ENCODE measurements around the gene JAK1.
A peak's percentile ranks its signal among the peaks of the same experiment; 100 is the strongest.
"Not testable (repeated sequence)": the region's sequence is repeated elsewhere in the genome, so short reads cannot be mapped to it uniquely, and the experiment has no call there.

JAK1 gene

DNA sequence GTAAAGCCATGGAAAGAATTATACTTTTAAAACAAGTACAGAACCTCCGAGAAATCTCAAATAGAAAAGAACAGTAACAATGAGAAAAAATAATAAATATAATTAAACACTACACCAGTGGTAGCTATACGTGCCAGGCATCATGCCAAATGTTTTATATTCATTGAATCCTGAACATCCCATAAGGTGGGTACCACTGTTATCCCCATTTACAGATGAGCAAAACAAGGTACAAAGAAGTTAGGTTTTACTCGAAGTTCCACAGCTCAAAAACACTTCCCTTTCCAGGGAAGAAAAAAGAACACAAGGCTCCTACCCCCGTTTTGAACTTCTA, 33.4 kb downstream of the JAK1 start:
- DNase-seq: no peak
- Histone ChIP-seq H3K27me3 (replicated peaks) (no peaks in the 10 kb centered on the region), H3K4me3 (ENCODE audit: low read depth, low read length) (no peak overlapping the region), H3K27ac (peak overlapping the region; percentile 100), H3K36me3 (replicated peaks) (no peaks in the 10 kb centered on the region)
- TF ChIP-seq, protein P1, sequence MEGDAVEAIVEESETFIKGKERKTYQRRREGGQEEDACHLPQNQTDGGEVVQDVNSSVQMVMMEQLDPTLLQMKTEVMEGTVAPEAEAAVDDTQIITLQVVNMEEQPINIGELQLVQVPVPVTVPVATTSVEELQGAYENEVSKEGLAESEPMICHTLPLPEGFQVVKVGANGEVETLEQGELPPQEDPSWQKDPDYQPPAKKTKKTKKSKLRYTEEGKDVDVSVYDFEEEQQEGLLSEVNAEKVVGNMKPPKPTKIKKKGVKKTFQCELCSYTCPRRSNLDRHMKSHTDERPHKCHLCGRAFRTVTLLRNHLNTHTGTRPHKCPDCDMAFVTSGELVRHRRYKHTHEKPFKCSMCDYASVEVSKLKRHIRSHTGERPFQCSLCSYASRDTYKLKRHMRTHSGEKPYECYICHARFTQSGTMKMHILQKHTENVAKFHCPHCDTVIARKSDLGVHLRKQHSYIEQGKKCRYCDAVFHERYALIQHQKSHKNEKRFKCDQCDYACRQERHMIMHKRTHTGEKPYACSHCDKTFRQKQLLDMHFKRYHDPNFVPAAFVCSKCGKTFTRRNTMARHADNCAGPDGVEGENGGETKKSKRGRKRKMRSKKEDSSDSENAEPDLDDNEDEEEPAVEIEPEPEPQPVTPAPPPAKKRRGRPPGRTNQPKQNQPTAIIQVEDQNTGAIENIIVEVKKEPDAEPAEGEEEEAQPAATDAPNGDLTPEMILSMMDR (IDR thresholded peaks at IDR 0.05; ENCODE audit: low read depth, low read length, missing control alignments): no peak
- in situ Hi-C loops (cut with HindIII; ENCODE audit: low pct_ligation_motif_present, low sequenced_read_pairs): no loop called here

DNA sequence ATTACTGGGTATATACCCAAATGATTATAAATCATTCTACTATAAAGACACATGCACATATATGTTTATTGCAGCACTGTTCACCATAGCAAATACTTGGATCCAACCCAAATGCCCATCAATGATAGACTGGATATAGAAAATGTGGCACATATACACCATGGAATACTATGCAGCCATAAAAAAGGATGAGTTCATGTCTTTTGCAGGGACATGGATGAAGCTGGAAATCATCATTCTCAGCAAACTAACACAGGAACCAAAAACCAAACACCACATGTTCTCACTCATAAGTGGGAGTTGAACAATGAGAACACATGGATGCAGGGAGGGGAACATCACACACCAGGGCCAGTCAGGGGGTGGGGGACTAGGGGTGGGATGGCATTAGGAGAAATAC, 35.7 kb downstream of the JAK1 start:
- in situ Hi-C loops (cut with HindIII; ENCODE audit: low pct_ligation_motif_present, low sequenced_read_pairs); H3K27me3 ChIP-seq (replicated peaks); H3K36me3 ChIP-seq (replicated peaks); DNase-seq; H3K27ac ChIP-seq; H3K4me3 ChIP-seq (ENCODE audit: low read depth, low read length): not testable (repeated sequence)

DNA sequence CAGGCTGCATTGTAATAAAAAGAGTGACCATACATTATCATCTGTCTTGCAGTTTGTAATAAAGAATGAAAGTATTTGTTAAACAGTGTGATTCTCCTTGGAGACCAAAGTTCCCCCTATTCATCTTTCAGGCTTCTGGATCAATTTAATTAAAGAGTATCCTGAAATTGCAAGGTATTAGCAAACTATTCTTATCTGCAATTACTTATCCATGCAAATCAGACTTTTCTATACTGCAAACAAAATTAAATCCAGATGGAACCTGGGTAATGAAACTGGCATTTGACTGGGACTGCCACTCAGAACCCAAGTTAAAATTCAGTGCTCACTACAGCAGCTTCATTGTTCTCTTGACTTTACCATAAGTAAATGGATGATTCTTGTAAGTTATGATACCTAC, 37.1 kb downstream of the JAK1 start:
- no peaks in the 10 kb centered on the region for H3K27me3 ChIP-seq (replicated peaks)
- no peak overlapping the region for H3K4me3 ChIP-seq (ENCODE audit: low read depth, low read length)
- no peaks in the 10 kb centered on the region for H3K36me3 ChIP-seq (replicated peaks)
- TF ChIP-seq, protein P1 (IDR thresholded peaks at IDR 0.05; ENCODE audit: low read depth, low read length, missing control alignments): no peak
- no peak for DNase-seq
- H3K27ac ChIP-seq: no peak overlapping the region
- in situ Hi-C loops (cut with HindIII; ENCODE audit: low pct_ligation_motif_present, low sequenced_read_pairs): no loop called here

DNA sequence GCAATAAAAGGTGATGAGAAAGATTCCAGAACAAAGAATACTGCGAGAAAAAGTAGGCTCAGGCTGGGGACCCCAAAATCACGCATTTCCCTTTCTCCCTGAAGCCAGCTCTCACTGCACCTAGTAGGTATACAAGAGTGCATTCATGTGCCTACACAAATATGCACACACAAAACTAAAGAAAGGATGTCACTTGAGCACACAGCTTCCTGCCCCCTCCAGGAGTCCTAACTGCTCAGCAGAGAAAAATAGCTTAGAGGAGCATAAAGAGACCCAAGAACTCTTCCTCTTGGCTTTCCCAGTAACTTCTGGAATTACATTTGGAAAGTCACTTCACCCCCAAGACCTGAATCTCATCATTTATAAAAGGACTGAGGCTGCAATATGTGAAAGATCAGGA, 38.0 kb downstream of the JAK1 start:
- no peak for DNase-seq
- no peak overlapping the region for H3K4me3 ChIP-seq (ENCODE audit: low read depth, low read length)
- H3K36me3 ChIP-seq (replicated peaks): no peaks in the 10 kb centered on the region
- no peak overlapping the region for H3K27ac ChIP-seq
- TF ChIP-seq, protein P1 (IDR thresholded peaks at IDR 0.05; ENCODE audit: low read depth, low read length, missing control alignments): no peak
- in situ Hi-C loops (cut with HindIII; ENCODE audit: low pct_ligation_motif_present, low sequenced_read_pairs): no loop called here
- H3K27me3 ChIP-seq (replicated peaks): no peaks in the 10 kb centered on the region

DNA sequence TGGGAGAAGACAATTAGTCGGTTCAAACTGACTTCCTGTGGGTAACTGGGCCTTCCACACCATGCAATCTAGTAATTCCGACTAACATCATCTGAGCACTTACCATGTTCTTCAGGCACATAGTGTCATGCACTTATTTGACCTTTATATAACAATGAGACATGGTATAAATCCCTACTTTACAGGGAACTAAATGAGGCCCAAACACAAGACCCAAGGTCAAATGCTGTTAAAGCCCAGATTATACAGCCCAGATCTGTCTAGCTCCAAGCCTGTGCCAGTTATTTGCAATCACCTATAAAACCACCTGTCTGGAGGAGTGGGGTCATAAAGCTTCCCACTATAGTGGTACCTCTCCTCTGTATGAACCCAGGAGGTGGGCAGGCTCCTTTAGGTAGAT, 40.8 kb downstream of the JAK1 start:
- DNase-seq: no peak
- H3K27me3 ChIP-seq (replicated peaks): no peaks in the 10 kb centered on the region
- in situ Hi-C loops (cut with HindIII; ENCODE audit: low pct_ligation_motif_present, low sequenced_read_pairs): no loop called here
- H3K27ac ChIP-seq: no peak overlapping the region
- H3K36me3 ChIP-seq (replicated peaks): no peaks in the 10 kb centered on the region
- H3K4me3 ChIP-seq (ENCODE audit: low read depth, low read length): no peak overlapping the region
- TF ChIP-seq, protein P1 (IDR thresholded peaks at IDR 0.05; ENCODE audit: low read depth, low read length, missing control alignments): no peak

DNA sequence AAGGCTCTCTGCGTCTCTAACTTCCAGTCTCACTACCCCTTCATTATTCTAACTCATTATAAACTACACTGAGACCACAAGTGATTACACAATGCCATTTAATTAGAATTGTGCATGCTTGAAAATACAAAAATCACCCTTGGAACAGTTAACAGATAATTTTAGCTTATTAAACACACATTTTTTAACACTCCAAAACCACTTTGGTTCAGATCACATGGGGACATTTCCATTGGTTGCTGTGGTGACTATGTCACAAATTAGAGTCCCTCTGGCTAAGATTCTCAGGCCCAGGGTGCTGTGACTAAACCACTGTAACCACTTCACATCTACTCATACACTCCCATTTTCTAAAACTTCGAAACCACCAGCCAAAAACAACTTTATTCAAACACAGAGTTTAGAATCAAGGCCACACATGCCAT, 43.0 kb downstream of the JAK1 start:
- H3K36me3 ChIP-seq (replicated peaks): no peaks in the 10 kb centered on the region
- H3K27me3 ChIP-seq (replicated peaks): no peaks in the 10 kb centered on the region
- TF ChIP-seq, protein P1 (IDR thresholded peaks at IDR 0.05; ENCODE audit: low read depth, low read length, missing control alignments): no peak
- no peak for DNase-seq
- H3K27ac ChIP-seq: no peak overlapping the region
- H3K4me3 ChIP-seq (ENCODE audit: low read depth, low read length): no peak overlapping the region
- in situ Hi-C loops (cut with HindIII; ENCODE audit: low pct_ligation_motif_present, low sequenced_read_pairs): no loop called here

Measured in brain microvascular endothelial cell (primary cell).